Measurements from ENCODE around the gene TGM1.

The TGM1 gene

GRCh38 chr14:24269910-24270536 is 7.0 kb upstream of the TGM1 start:
- no peak for DNase-seq

- DNase-seq = no peak
These were observed 6.4 kb upstream of the TGM1 start for GRCh38 chr14:24269368-24269767.

- DNase-seq = no peak
These were observed 5.2 kb upstream of the TGM1 start for GRCh38 chr14:24268225-24268624.

- DNase-seq = no peak
These were observed 4.5 kb upstream of the TGM1 start for GRCh38 chr14:24267516-24267915.

- no peak for DNase-seq
These were observed 3.6 kb upstream of the TGM1 start for GRCh38 chr14:24266344-24267244.

- no peak for DNase-seq
These were observed 1.3 kb upstream of the TGM1 start for GRCh38 chr14:24264298-24264697.

GRCh38 chr14:24263848-24264247 is 871 bp upstream of the TGM1 start:
- DNase-seq = no peak

- no peak for DNase-seq
These were observed 1.0 kb downstream of the TGM1 start for GRCh38 chr14:24261969-24262327.

- no peak for DNase-seq
These were observed 1.6 kb downstream of the TGM1 start for GRCh38 chr14:24261256-24261968.

- no peak for DNase-seq
These were observed 2.2 kb downstream of the TGM1 start for GRCh38 chr14:24260780-24261157.

GRCh38 chr14:24260026-24260779 is 2.8 kb downstream of the TGM1 start:
- DNase-seq = no peak

GRCh38 chr14:24259282-24260025 is 3.5 kb downstream of the TGM1 start:
- no peak for DNase-seq

GRCh38 chr14:24258548-24259265 is 4.3 kb downstream of the TGM1 start:
- no peak for DNase-seq

- no peak for DNase-seq
These were observed 4.9 kb downstream of the TGM1 start for GRCh38 chr14:24258119-24258518.

GRCh38 chr14:24256960-24257359 is 6.0 kb downstream of the TGM1 start:
- no peak for DNase-seq

GRCh38 chr14:24255931-24256711 is 6.9 kb downstream of the TGM1 start:
- DNase-seq = no peak

GRCh38 chr14:24255438-24255837 is 7.5 kb downstream of the TGM1 start:
- DNase-seq = no peak

GRCh38 chr14:24254630-24255392 is 8.2 kb downstream of the TGM1 start:
- DNase-seq = no peak

GRCh38 chr14:24253936-24254335 is 9.0 kb downstream of the TGM1 start:
- DNase-seq = no peak
